Upper lobe of right lung (tissue), 1 donor: ENCODE data around the gene GJD4. TPM values are rescaled to one million over a fixed set of nuclear protein-coding genes. Genes with fewer than 3 reads are reported as not detected.

ENCODE experiments used
- ATAC-seq: fragments of 200-7000 bp; cut with Tn5 transposase; one replicate; pipeline ENCODE4 v1.9.1; 2020; ENCODE audit warnings: mild to moderate bottlenecking, moderate library complexity
- DNase-seq: peaks from one replicate; pipeline ENCODE4 v3.0.0-alpha.2; 2020
- H3K27ac ChIP-seq: fragments of 200-600 bp; one replicate; pipeline ENCODE4 v1.8.0; 2022
- H3K27me3 ChIP-seq: fragments of 200-600 bp; one replicate; pipeline ENCODE4 v1.8.0; 2022; ENCODE audit warnings: mild to moderate bottlenecking
- H3K36me3 ChIP-seq: fragments of 200-600 bp; one replicate; pipeline ENCODE4 v1.8.0; 2022
- H3K4me1 ChIP-seq: fragments of 200-600 bp; one replicate; pipeline ENCODE4 v1.8.0; 2022
- H3K4me3 ChIP-seq: fragments of 200-600 bp; one replicate; pipeline ENCODE4 v1.8.0; 2022; ENCODE audit warnings: mild to moderate bottlenecking
- H3K9me3 ChIP-seq: fragments of 200-600 bp; one replicate; pipeline ENCODE4 v1.8.0; 2022
- intact Hi-C: fragments of 100-400 bp; cut with DNase I; formaldehyde crosslinking; loops from one replicate; pipeline ENCODE4 v1.11.0; 2022
- total RNA-seq: library from RNA; stranded (reverse); fragmentation: NEBNext Ultra II Directional; extraction: Animal tissue kit (Norgen Biotek cat#: 25700); gene quantifications from one replicate; pipeline ENCODE4 v1.2.1, GENCODE V29; 2021
- TF ChIP-seq, protein P1 (sequence below): fragments of 200-600 bp; IDR thresholded peaks from one replicate; pipeline ENCODE4 v1.8.0; 2022; ENCODE audit warnings: antibody characterized with exemption
- donor health status: DM: no; HTN: yes; CAD: no; lungs with severe emphysema.

The GJD4 gene
- total RNA-seq, 1 donor from 2014 or later = not detected

DNA sequence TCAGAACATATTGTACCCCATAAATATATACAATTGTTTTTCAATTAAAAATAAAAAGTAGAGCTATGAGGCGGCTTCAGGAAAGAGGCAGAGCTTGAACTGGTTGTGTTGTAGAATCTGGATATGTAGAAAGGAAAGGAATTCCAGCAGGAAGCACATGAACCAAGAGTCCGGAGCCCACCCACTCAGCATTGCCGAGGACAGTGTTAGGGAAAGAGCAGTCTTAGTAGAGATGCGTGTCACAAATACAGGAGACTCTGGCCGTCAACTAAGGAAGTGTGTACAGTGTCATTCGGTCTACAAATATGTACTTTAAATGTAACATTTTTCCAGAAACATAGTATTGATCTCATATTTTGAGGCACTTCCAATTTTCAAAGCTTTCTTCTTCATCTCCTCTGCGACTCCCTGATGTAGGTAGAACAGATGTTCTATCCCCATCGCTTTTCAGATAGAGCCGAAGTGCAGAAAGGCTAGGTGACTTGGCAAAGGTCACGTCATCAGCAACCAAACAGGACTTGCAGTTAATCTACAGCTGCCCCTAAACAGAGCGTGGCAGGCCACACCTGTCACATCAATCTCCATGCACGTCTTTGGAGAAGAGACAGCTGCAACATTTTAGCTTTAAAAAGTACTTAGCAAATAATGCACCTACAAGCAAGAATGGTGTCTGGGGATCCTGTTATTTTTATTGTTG lies 25.3 kb upstream of the GJD4 start:
- intact Hi-C loops = no loop called here
- no peaks in the 10 kb centered on the region for H3K9me3 ChIP-seq
- H3K27ac ChIP-seq = no peak overlapping the region
- H3K36me3 ChIP-seq = peaks cover 5% of the 10 kb centered on the region
- H3K27me3 ChIP-seq = no peaks in the 10 kb centered on the region
- no peak for DNase-seq
- no peak for ATAC-seq
- no peaks in the 10 kb centered on the region for H3K4me1 ChIP-seq
- TF ChIP-seq, protein P1, sequence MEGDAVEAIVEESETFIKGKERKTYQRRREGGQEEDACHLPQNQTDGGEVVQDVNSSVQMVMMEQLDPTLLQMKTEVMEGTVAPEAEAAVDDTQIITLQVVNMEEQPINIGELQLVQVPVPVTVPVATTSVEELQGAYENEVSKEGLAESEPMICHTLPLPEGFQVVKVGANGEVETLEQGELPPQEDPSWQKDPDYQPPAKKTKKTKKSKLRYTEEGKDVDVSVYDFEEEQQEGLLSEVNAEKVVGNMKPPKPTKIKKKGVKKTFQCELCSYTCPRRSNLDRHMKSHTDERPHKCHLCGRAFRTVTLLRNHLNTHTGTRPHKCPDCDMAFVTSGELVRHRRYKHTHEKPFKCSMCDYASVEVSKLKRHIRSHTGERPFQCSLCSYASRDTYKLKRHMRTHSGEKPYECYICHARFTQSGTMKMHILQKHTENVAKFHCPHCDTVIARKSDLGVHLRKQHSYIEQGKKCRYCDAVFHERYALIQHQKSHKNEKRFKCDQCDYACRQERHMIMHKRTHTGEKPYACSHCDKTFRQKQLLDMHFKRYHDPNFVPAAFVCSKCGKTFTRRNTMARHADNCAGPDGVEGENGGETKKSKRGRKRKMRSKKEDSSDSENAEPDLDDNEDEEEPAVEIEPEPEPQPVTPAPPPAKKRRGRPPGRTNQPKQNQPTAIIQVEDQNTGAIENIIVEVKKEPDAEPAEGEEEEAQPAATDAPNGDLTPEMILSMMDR = no peak
- H3K4me3 ChIP-seq = no peak overlapping the region

DNA sequence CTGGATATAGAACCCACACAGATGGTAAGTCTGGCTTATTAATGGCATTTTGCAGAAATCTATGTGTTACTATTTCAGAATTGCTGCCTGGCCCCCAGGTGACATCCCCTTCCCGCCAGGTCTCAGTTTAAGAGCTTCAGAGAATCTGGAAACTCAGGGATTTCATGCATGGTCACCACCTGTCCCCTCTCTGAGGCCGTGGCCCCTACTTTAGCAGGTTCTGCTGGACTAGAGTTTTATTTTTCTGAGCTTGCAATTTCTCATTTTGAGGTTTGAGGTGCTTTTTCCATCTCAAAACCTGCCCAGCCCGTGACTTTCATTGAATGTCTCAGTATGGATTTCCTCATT lies 24.7 kb upstream of the GJD4 start:
- Histone ChIP-seq H3K27ac (no peak overlapping the region), H3K4me1 (no peaks in the 10 kb centered on the region), H3K36me3 (peaks cover under 1% of the 10 kb centered on the region), H3K4me3 (no peak overlapping the region), H3K9me3 (no peaks in the 10 kb centered on the region), H3K27me3 (no peaks in the 10 kb centered on the region)
- TF ChIP-seq, protein P1 = no peak
- ATAC-seq (no peak), DNase-seq (no peak)
- intact Hi-C loops = no loop called here

DNA sequence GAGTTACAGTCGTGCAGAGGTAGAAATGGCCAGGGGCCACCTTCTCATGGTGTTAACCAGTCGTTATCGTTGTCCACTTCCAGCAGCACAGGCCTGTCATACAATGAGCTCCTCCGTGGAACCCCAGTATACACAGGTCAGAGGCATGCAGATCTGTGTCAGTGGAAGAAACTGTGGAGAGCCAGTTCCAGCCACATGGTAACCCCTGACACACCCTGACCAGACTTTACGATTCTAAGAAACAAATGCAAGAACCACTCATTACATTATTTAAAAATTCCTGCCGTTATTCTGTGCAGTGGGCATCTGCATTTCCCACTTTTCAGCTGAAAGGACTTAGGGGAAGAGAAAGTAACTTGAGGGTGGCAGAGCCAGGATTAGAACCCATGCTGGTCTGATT lies 23.5 kb upstream of the GJD4 start:
- TF ChIP-seq, protein P1 = no peak
- H3K27me3 ChIP-seq = no peaks in the 10 kb centered on the region
- no peak for DNase-seq
- no peaks in the 10 kb centered on the region for H3K4me1 ChIP-seq
- H3K27ac ChIP-seq = no peak overlapping the region
- no peak overlapping the region for H3K4me3 ChIP-seq
- ATAC-seq = no peak
- intact Hi-C loops = no loop called here
- H3K36me3 ChIP-seq = no peaks in the 10 kb centered on the region
- H3K9me3 ChIP-seq = no peaks in the 10 kb centered on the region

DNA sequence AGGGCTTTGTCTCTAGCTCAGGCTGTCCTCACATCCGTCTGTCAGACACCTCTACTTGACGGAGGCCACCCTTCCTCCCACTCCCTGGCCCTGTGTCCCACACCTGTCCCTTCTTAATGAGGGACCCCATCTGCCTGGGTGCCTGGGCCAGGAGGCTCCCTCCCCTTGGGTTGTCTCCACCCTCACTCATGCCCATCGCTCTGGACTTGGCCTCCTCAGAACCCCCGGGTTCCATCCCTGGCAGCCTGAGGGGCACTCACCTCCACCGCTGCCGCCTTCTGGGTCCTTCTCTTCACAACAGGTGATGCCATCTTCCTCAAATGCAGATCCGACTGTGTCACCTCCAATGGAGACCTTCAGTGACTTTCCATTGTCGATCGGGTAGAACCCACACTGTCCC lies 20.2 kb upstream of the GJD4 start:
- TF ChIP-seq, protein P1 = no peak
- Histone ChIP-seq H3K27ac (no peak overlapping the region), H3K27me3 (no peaks in the 10 kb centered on the region), H3K9me3 (no peaks in the 10 kb centered on the region), H3K4me3 (no peak overlapping the region), H3K4me1 (no peaks in the 10 kb centered on the region), H3K36me3 (no peaks in the 10 kb centered on the region)
- intact Hi-C loops = no loop called here
- ATAC-seq (no peak), DNase-seq (no peak)

DNA sequence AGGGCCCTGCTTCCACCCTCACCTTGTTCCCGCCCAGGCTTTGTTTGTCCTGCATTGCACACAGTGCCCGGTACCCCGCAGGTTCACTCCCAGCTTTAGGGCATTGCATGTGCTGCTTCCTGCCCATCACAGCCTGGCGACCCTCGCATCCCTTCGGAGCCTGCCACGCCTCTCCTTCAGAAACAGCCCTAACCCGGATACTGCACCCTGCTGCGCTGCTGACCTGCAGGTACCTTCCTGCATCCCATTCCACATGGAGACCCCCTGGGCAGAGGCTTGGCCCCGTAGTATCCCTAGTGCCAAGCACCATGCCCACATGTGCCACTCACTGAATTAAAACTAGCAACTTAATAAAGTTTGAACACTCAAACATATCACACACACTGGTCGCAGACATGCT lies 19.8 kb upstream of the GJD4 start:
- no peak for DNase-seq
- ATAC-seq = no peak
- no peaks in the 10 kb centered on the region for H3K27me3 ChIP-seq
- H3K27ac ChIP-seq = no peak overlapping the region
- no peaks in the 10 kb centered on the region for H3K9me3 ChIP-seq
- TF ChIP-seq, protein P1 = no peak
- H3K36me3 ChIP-seq = no peaks in the 10 kb centered on the region
- H3K4me1 ChIP-seq = no peaks in the 10 kb centered on the region
- intact Hi-C loops = no loop called here
- H3K4me3 ChIP-seq = no peak overlapping the region
